DMS 273 (cell line): ENCODE results near the gene PRKCE.

Source experiments
- DNase-seq: peaks from one replicate; lab custom pipeline; 2025; ENCODE audit not compliant: unreplicated experiment; lab: John Stamatoyannopoulos, UW

Gene PRKCE

DNA sequence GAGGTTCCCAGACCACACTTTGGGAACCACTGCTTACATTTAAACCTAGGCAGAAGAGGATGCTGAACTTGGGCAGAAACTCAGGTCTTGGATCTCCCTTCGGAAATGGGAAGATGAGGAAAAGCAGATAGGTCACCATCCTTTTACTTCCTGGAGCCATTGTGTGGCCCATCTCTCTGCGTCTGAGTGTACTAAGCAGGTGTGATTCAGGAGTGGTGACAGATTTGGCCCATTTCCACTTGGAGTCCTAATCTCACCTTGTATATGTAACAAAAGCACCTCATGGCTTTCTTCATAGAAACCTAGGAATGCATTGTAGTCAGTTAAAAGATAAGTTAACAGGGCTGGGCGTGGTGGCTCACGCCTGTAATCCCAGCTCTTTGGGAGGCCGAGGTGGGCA lies 71.0 kb downstream of the PRKCE start:
- DNase-seq = no peak

DNA sequence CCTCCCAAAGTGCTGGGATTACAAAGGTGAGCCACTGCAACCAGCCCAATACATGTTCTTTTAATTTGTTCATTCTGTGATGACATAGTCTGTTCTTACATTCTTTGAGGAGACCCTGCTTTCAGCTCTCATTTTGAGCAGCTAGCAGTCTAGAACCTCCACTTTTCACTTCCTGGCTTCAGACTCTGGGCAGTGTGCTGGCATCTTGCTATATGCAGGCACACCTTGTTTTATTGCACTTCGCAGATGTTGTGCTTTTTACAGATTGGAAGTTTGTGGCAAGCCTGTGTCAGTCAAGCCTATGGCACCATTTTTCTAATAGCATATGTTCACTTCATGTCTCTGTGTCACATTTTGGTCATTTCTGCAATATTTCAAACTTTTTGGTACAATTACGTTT lies 72.4 kb downstream of the PRKCE start:
- no peak for DNase-seq

- no peak for DNase-seq
Observed at GRCh38 chr2:45724335-45724734, 72.9 kb downstream of the PRKCE start.

DNA sequence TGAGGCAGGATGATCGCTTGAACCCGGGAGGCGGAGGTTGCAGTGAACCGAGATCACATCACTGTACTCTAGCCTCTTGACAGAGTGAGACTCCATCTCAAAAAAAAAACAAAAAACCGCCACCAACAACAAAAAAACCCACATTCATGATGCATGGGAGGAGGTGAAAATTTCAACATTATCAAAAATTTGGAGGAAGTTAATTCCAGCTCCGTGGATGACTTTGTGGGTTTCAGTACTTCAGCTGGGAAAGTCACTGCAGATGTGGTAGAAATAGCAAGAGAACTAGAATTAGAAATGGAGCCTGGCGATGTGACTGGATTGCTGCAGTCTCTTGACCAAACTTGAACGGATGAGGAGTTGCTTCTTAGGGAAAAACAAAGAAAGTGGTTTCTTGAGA lies 74.3 kb downstream of the PRKCE start:
- DNase-seq = no peak

GRCh38 chr2:45726188-45726587 lies 74.7 kb downstream of the PRKCE start:
- peak; percentile 13 for DNase-seq

GRCh38 chr2:45728458-45728942 lies 77.0 kb downstream of the PRKCE start:
- DNase-seq = no peak

DNA sequence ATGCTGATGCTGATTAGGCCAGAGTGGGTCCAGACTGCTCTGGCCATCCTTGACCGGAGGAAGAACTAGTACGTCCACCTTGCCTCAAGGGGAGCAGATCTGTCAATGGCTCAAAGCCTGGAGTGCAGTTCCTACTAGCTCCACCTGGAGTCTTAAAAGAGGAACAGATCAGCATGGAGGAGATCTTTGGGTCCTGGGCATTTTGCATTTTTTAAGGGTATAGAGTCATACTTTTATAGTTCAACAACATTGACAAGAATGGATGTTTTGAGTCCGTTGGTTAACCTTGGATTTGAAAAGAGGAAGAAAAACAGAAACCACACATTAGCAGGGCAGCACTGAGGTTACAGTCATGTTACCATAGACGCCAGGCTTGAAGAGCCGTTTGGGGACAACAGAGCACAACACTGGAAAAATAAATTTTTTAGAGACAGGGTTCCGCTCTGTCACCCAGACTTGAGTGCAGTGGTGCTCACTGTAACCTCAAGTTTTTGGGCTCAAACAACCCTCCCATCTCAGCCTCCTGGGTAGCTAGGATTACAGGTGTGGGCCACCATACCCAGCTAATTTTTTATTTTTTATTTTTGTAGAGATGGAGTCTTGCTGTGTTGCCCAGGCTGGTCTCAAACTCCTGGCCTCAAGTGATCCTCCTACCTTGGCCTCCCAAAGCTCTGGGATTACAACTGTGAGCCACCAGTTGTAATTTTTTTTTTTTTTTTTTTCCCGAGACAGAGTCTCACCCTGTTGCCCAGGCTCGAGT lies 78.5 kb downstream of the PRKCE start:
- DNase-seq = peak; percentile 30

DNA sequence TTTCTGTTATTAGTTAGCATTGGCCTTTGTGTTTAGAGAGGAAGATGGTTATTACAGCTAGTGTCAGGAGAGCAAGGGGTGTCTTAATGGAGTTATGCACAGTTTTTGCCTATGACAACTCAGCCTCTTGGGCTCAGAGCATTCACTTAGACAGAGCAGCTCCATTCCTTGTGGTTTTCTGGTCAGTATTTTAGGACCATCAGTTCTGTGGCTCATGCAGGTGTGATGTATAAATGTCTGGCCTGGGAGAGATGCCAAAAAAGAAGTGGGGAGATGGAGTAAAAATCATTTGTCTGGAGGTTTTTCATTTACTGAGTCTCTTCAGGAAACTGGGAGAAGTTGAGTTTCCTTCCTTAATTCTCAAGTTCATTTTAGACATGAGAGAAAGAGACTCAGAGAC lies 79.7 kb downstream of the PRKCE start:
- DNase-seq = no peak

- DNase-seq = no peak
Observed at GRCh38 chr2:45732436-45732835, 81.0 kb downstream of the PRKCE start.

DNA sequence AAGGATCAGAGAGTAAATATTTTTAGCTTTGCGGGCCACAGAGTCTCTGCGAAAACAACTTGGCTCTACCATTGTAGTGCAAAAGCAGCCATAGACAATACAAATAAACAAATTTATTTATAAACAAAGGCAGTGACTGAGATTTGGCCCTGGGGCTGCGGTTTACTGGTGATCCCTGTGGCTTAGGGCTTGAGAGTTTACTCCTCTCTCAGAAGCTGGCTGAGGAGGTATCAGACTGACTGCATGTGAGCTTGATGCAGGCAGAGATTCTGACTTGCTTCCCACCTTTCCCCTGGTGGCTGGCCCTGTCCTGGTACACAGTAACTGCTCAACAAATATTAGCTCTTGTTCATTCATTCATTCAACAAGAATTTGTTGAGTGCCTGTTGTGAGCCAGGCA lies 81.5 kb downstream of the PRKCE start:
- no peak for DNase-seq

GRCh38 chr2:45734336-45734735 lies 82.9 kb downstream of the PRKCE start:
- no peak for DNase-seq

DNA sequence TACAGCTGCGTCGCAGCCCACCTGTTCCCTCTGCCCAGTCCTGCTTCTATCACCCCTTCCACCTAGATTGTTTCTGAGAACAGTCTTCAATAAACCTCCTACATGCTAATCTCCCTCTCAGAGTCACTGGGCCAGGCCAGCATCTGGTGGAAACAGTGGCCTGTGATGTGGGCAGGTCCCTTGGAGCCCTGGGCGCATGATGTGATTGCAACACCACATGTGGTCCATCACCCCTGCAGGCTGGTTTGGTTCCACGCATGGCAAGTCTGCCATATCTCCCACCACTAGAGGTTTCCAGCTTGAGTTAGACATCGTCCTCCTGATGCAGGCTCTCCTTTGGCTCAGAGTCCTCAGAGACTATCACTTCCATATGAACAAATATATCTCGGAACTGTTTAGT lies 83.5 kb downstream of the PRKCE start:
- no peak for DNase-seq

DNA sequence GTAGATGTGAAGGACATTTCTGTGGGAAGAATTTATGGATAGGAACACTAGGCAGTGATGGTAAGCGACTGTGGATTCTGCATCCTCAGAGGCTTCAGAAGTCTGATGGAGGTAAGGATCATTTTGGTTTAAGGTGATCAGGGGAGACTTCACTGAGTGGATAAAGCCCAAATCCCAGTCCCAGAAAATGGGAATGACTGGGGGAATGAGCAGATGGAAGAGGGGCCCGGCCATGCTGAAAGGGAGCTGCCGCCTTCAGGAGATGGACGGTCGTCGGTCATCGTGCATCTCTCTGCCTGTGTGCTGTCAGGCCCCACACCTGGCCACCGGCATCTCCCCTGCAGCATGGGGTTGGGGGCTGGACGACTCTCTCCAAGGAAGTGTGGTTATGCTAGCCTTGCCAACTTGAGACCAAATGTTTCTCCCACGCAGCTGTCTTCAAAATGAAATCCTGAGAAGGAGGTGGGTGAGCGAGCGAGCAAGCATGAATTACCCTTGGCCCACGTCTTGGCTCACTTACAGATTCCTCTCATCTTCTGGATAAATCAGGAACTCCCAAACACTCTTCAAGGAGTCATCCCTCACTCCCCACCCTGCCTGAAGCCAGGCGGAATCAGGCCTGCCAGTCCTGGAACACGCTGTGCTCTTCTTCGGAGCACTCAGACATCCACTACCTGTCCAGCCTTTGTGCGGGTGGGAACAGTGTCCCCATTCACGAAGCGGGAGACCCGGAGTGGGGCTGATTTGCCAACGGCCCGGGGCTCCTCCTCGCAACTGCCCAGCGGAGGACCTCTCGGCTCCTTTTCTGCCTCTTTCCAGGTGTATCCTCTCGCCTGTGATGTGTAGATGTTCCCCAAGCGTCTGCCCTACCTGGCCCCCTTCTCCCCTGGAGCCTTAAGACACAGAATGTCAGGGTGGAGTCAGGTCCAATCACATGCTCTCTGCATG lies 85.6 kb downstream of the PRKCE start:
- DNase-seq = no peak

GRCh38 chr2:45739796-45740485 lies 88.5 kb downstream of the PRKCE start:
- peak; percentile 58 for DNase-seq

DNA sequence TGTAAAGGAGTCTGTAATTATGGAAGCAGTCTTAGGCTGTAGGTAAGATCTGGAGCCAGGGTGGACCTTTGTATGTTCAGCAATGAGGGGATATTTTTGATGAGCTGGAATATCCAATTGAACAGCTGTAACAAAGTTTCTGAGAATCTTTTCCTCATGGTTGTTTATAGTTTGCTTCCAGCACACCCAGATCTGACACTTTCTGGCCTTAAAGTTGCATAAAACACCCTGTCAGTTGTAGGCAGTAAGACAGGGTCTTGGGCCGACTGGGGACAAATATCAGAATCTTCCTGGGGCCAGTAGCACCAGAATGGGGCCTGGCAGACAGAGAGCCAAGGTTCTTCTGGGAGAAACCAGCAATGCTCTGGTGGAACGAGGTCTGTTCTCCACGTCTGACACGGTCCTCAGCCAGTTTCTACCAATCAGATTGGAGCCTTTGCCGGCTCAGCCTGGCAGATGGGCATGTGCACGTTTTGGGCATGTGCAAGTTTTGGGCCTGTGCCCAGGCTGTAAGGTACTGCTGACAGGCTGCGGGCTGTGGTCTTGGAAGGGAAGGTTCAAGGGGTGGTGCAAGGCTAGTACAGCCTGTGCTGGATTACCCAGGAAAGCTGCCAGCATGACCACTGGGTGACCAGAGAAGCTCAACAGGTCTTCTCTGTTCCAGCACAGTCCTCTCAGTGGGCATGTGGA lies 89.8 kb downstream of the PRKCE start:
- peak; percentile 92 for DNase-seq

DNA sequence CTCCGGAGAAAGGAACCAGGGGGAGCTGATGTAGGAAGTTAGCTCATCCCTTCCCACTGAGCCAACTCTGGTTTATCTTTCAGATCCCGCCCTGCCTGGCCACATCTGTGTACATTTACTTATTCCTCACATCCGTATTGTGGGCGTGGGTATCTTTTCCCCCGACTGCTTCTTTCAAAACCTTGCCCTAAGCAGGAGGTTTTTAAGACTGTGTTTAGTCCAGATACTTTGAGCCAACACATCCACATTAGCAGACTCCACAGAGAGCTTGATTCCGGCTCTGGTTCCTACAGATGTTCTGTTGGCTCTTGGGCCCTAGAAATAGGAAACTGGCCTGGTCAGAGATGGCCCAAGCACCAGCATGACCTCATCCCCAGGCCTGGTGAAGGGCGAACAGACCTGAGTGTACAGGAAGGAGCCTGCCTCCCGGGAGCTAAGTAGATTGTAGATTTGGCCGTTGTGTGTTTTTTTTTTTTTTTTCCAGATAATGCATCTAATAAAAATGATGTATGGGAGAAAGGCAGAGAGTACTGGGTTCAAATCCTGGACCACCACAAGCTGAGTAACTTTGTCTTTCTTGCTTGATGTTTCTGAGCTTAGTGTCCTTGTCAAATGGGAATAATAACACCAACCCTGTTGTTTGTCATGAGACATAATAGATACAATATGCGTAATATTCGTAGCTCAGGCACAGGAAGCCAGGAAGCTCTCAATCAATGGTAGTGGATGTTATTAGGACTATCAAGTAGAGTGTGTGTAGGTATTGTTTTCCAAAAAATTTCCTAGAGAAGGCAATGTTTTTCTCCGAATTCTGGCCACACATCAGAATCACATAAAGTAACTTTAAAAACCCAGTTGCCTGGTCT lies 92.3 kb downstream of the PRKCE start:
- peak; percentile 27 for DNase-seq

DNA sequence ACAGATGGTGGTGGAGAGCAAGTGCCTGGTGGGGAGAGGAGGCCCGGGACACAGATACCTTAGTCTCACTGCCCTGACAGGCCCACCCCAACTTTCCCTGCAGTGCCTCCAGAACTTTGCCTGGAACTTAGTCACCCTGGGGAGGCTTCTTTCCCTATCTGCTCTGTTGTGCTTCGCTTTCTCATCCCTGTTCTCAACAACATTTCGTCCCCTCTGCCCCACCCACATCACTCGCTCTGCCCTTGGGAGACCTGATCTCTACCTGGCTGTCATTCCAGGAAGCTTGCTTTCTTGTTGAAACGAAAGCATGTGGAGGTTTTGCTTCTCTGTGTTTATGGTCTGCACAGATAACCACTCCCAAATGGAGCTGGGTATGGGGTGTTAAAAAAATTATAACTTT lies 93.8 kb downstream of the PRKCE start:
- peak; percentile 50 for DNase-seq

DNA sequence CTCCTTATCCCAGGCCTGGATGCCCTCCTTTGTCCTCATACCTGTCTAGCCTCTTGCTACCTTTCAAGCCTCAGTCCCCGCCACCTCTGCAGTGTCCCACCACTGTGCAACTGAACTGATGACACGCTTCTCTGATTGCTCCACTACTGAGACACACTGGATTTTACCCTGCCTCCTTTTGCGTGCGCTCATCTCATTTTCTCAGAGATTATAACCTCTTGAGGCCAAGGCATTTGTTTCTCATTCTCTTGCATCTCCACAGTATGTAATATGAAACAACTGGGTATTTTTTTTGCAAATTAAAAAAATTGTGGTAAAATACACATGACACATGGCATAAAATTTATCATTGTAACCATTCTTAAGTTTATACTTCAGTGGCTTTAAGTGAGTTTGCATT lies 95.4 kb downstream of the PRKCE start:
- no peak for DNase-seq

DNA sequence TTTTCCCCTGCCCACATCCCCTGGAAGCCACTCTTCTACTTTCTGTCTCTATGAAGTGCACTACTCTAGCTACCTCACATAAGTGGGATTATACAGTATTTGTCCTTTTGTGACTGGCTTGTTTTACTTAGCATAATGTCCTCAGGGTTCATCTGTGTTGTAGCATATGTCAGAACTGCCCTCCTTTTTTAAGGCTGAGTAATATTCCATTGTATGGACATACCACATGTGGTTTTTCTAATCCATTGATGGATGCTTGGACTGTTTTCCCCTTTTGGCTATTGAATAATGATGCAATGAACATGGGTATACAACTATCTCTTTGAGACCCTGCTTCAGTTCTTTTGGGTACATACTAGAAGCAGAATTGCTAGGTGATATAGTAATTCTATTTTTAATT lies 95.9 kb downstream of the PRKCE start:
- no peak for DNase-seq

GRCh38 chr2:45748239-45748638 lies 96.8 kb downstream of the PRKCE start:
- DNase-seq = no peak
